Urinary bladder (tissue), 4 donors: ENCODE measurements around the gene TOGARAM2. TPM values are rescaled to one million over a fixed set of nuclear protein-coding genes. Genes with fewer than 3 reads are reported as not detected.

Experiments
- DNase-seq: peaks from one replicate; pipeline ENCODE4 v3.0.0-alpha.2; 2015; ENCODE audit errors: extremely low spot score
- H3K27ac ChIP-seq: one replicate; pipeline ENCODE4 v1.5.1; 2013; ENCODE audit warnings: low read depth, mild to moderate bottlenecking, moderate library complexity
- H3K36me3 ChIP-seq: one replicate; pipeline ENCODE4 v1.6.1; 2013; ENCODE audit warnings: mild to moderate bottlenecking, moderate library complexity; ENCODE audit not compliant: insufficient read depth
- H3K4me1 ChIP-seq: one replicate; pipeline ENCODE4 v1.6.1; 2013; ENCODE audit warnings: mild to moderate bottlenecking, moderate library complexity; ENCODE audit not compliant: insufficient read depth
- H3K4me3 ChIP-seq: one replicate; pipeline ENCODE4 v1.5.1; 2013; ENCODE audit warnings: low read depth, low read length
- WGBS: extraction: QIAGEN DNeasy Blood & Tissue Kit; methylation state at CpG from one replicate; pipeline ENCODE4 v1.1.7; 2013; 5-methylcytosine and 5-hydroxymethylcytosine counted together
- polyA plus RNA-seq: library from polyadenylated mRNA; stranded (reverse); fragments of 200-250 nt; gene quantifications from one replicate; pipeline ENCODE4 v1.2.3, GENCODE V29; 2013
- total RNA-seq: library from RNA; depleted of rRNA; stranded (reverse); fragments of >200 nt; gene quantifications from one replicate; pipeline ENCODE4 v1.2.3, GENCODE V29; 2014
- donor health status: healthy with polysubstance abuse.
- donor health status: healthy.

Gene TOGARAM2
- total and polyA plus RNA-seq, 2 donors = 0.48 to 1.6 TPM

GRCh38 chr2:29011418-29012060 lies 30.4 kb downstream of the TOGARAM2 start:
- H3K27ac ChIP-seq = no peak overlapping the region
- H3K4me1 ChIP-seq = no peaks in the 10 kb centered on the region
- no peak overlapping the region for H3K4me3 ChIP-seq
- DNase-seq = no peak
- no peaks in the 10 kb centered on the region for H3K36me3 ChIP-seq
- WGBS = 32% methylated on average over 19 of the region's 19 CpGs

- no peak overlapping the region for H3K4me3 ChIP-seq
- no peaks in the 10 kb centered on the region for H3K36me3 ChIP-seq
- no peak for DNase-seq
- H3K27ac ChIP-seq = no peak overlapping the region
- no peaks in the 10 kb centered on the region for H3K4me1 ChIP-seq
- WGBS = 29% methylated on average over 9 of the region's 9 CpGs
Observed at GRCh38 chr2:29012211-29012681, 31.1 kb downstream of the TOGARAM2 start.

- WGBS = 85% methylated on average over 11 of the region's 11 CpGs
- no peaks in the 10 kb centered on the region for H3K4me1 ChIP-seq
Observed at GRCh38 chr2:29013057-29013780, 32.1 kb downstream of the TOGARAM2 start.

GRCh38 chr2:29014331-29014730 lies 33.2 kb downstream of the TOGARAM2 start:
- DNase-seq = no peak
- no peak overlapping the region for H3K27ac ChIP-seq
- WGBS = 84% methylated on average over 8 of the region's 8 CpGs
- H3K36me3 ChIP-seq = no peaks in the 10 kb centered on the region
- no peaks in the 10 kb centered on the region for H3K4me1 ChIP-seq
- H3K4me3 ChIP-seq = no peak overlapping the region

More at GRCh38 chr2:29013057-29013780, 32.1 kb downstream of the TOGARAM2 start:
- H3K4me3 ChIP-seq = no peak overlapping the region
- H3K27ac ChIP-seq = no peak overlapping the region
- no peaks in the 10 kb centered on the region for H3K36me3 ChIP-seq
- DNase-seq = no peak

GRCh38 chr2:29014811-29015421 lies 33.8 kb downstream of the TOGARAM2 start:
- Histone ChIP-seq H3K4me1 (no peaks in the 10 kb centered on the region), H3K4me3 (no peak overlapping the region), H3K27ac (no peak overlapping the region), H3K36me3 (no peaks in the 10 kb centered on the region)
- WGBS = 67% methylated on average over 13 of the region's 13 CpGs
- DNase-seq = no peak

- no peaks in the 10 kb centered on the region for H3K4me1 ChIP-seq
- H3K4me3 ChIP-seq = no peak overlapping the region
- no peak for DNase-seq
- H3K36me3 ChIP-seq = no peaks in the 10 kb centered on the region
- H3K27ac ChIP-seq = no peak overlapping the region
- 79% methylated on average over 17 of the region's 17 CpGs for WGBS
Observed at GRCh38 chr2:29015701-29016470, 34.8 kb downstream of the TOGARAM2 start.

GRCh38 chr2:29016504-29016903 lies 35.4 kb downstream of the TOGARAM2 start:
- H3K4me1 ChIP-seq = no peaks in the 10 kb centered on the region
- H3K4me3 ChIP-seq = no peak overlapping the region
- 65% methylated on average over 5 of the region's 5 CpGs for WGBS
- H3K36me3 ChIP-seq = no peaks in the 10 kb centered on the region
- DNase-seq = no peak
- H3K27ac ChIP-seq = no peak overlapping the region

- Histone ChIP-seq H3K4me3 (no peak overlapping the region), H3K36me3 (no peaks in the 10 kb centered on the region), H3K27ac (no peak overlapping the region), H3K4me1 (no peaks in the 10 kb centered on the region)
- WGBS = 90% methylated on average over 19 of the region's 19 CpGs
- no peak for DNase-seq
Observed at GRCh38 chr2:29017716-29018435, 36.8 kb downstream of the TOGARAM2 start.

GRCh38 chr2:29021886-29022285 lies 40.8 kb downstream of the TOGARAM2 start:
- no peaks in the 10 kb centered on the region for H3K36me3 ChIP-seq

GRCh38 chr2:29022679-29023078 lies 41.6 kb downstream of the TOGARAM2 start:
- Histone ChIP-seq H3K36me3 (no peaks in the 10 kb centered on the region), H3K4me1 (no peaks in the 10 kb centered on the region), H3K4me3 (no peak overlapping the region), H3K27ac (no peak overlapping the region)
- no peak for DNase-seq
- WGBS = 63% methylated on average over 6 of the region's 6 CpGs

More at GRCh38 chr2:29021886-29022285, 40.8 kb downstream of the TOGARAM2 start:
- no peak overlapping the region for H3K4me3 ChIP-seq
- WGBS = 88% methylated on average over 11 of the region's 11 CpGs
- no peak overlapping the region for H3K27ac ChIP-seq
- H3K4me1 ChIP-seq = no peaks in the 10 kb centered on the region
- no peak for DNase-seq

GRCh38 chr2:29023188-29023587 lies 42.1 kb downstream of the TOGARAM2 start:
- Histone ChIP-seq H3K4me3 (no peak overlapping the region), H3K4me1 (no peaks in the 10 kb centered on the region), H3K27ac (no peak overlapping the region), H3K36me3 (no peaks in the 10 kb centered on the region)
- no peak for DNase-seq
- WGBS = 98% methylated on average over 4 of the region's 4 CpGs

GRCh38 chr2:29024882-29025430 lies 43.9 kb downstream of the TOGARAM2 start:
- H3K36me3 ChIP-seq = no peaks in the 10 kb centered on the region
- H3K27ac ChIP-seq = no peak overlapping the region
- WGBS = 85% methylated on average over 4 of the region's 4 CpGs

GRCh38 chr2:29025711-29026110 lies 44.6 kb downstream of the TOGARAM2 start:
- Histone ChIP-seq H3K27ac (no peak overlapping the region), H3K36me3 (no peaks in the 10 kb centered on the region)
- 86% methylated on average over 3 of the region's 3 CpGs for WGBS

More at GRCh38 chr2:29024882-29025430, 43.9 kb downstream of the TOGARAM2 start:
- Histone ChIP-seq H3K4me3 (no peak overlapping the region), H3K4me1 (no peaks in the 10 kb centered on the region)
- DNase-seq = no peak

More at GRCh38 chr2:29025711-29026110, 44.6 kb downstream of the TOGARAM2 start:
- Histone ChIP-seq H3K4me1 (no peaks in the 10 kb centered on the region), H3K4me3 (no peak overlapping the region)
- DNase-seq = no peak
